Bronchial epithelial cell (primary cell): ENCODE measurements around the gene BABAM2. TPM values are rescaled to one million over a fixed set of nuclear protein-coding genes. Genes with fewer than 3 reads are reported as not detected.

Experiments
- DNase-seq: peaks from one replicate; pipeline ENCODE4 v3.0.0-alpha.2; 2010; ENCODE audit warnings: low read depth
- FAIRE-seq: peaks from 2 replicates; lab custom pipeline; 2011; peaks lifted over from hg19 to GRCh38; lab: Jason Lieb, UNC
- H3K27me3 ChIP-seq: 2 replicates; pipeline ENCODE4 v1.5.1; 2011; ENCODE audit warnings: low read length; ENCODE audit not compliant: control insufficient read depth, insufficient read depth
- H3K36me3 ChIP-seq: 2 replicates; pipeline ENCODE4 v1.5.1; 2011; ENCODE audit warnings: low read length; ENCODE audit not compliant: control insufficient read depth, insufficient read depth
- H3K4me3 ChIP-seq: 2 replicates; pipeline ENCODE4 v1.5.1; 2011; ENCODE audit warnings: mild to moderate bottlenecking, low read depth, low read length, control low read depth
- total RNA-seq: library from RNA; depleted of rRNA; stranded (reverse); fragments of >200 nt; gene quantifications from 2 replicates; pipeline ENCODE4 v1.2.1, GENCODE V29; 2014
- TF ChIP-seq, protein P1 (sequence below): IDR thresholded peaks from 2 replicates; pipeline ENCODE4 v1.5.1; 2011; ENCODE audit warnings: mild to moderate bottlenecking, moderate library complexity, low read length, control low read depth, inconsistent platforms; ENCODE audit not compliant: insufficient read depth, severe bottlenecking

Gene BABAM2
- total RNA-seq, 1 donor from 2014 or later: 8.4 TPM

- TF ChIP-seq, protein P1, sequence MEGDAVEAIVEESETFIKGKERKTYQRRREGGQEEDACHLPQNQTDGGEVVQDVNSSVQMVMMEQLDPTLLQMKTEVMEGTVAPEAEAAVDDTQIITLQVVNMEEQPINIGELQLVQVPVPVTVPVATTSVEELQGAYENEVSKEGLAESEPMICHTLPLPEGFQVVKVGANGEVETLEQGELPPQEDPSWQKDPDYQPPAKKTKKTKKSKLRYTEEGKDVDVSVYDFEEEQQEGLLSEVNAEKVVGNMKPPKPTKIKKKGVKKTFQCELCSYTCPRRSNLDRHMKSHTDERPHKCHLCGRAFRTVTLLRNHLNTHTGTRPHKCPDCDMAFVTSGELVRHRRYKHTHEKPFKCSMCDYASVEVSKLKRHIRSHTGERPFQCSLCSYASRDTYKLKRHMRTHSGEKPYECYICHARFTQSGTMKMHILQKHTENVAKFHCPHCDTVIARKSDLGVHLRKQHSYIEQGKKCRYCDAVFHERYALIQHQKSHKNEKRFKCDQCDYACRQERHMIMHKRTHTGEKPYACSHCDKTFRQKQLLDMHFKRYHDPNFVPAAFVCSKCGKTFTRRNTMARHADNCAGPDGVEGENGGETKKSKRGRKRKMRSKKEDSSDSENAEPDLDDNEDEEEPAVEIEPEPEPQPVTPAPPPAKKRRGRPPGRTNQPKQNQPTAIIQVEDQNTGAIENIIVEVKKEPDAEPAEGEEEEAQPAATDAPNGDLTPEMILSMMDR: no peak
- FAIRE-seq (no peak), DNase-seq (no peak)
- Histone ChIP-seq H3K36me3 (no peaks in the 10 kb centered on the region), H3K27me3 (no peaks in the 10 kb centered on the region), H3K4me3 (no peak overlapping the region)
Observed at GRCh38 chr2:28321426-28321825, 430.9 kb downstream of the BABAM2 start.

- Histone ChIP-seq H3K27me3 (no peaks in the 10 kb centered on the region), H3K4me3 (no peak overlapping the region), H3K36me3 (no peaks in the 10 kb centered on the region)
- TF ChIP-seq, protein P1: no peak
- DNase-seq (no peak), FAIRE-seq (no peak)
Observed at GRCh38 chr2:28322051-28322450, 431.5 kb downstream of the BABAM2 start.

GRCh38 chr2:28322456-28322855 lies 431.9 kb downstream of the BABAM2 start:
- DNase-seq (no peak), FAIRE-seq (no peak)
- Histone ChIP-seq H3K27me3 (no peaks in the 10 kb centered on the region), H3K36me3 (no peaks in the 10 kb centered on the region), H3K4me3 (no peak overlapping the region)
- TF ChIP-seq, protein P1: no peak

DNA sequence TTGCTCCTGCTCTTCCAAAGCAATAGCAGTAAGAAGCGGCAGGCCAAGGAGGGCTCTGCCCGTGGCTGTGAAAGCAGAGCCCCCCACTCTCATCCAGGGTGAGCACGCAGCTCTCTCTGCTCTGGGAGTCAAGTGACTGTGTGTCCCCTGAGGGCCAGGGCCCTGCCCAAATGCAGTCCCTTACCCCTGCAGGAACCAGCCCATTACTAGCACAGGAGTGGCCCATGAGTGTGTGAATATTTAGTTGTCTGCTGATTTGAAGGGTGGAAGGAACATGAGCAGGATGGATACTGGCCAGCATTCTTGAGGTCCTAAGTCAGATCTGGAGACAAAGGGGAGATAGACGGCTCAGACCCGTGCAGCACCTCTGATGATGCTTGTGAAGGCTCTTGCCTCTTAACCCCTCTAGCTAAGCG lies 432.5 kb downstream of the BABAM2 start:
- TF ChIP-seq, protein P1: no peak
- no peak for FAIRE-seq
- no peak for DNase-seq
- Histone ChIP-seq H3K36me3 (no peaks in the 10 kb centered on the region), H3K4me3 (no peak overlapping the region), H3K27me3 (no peaks in the 10 kb centered on the region)

- FAIRE-seq (no peak), DNase-seq (no peak)
- TF ChIP-seq, protein P1: no peak
- Histone ChIP-seq H3K4me3 (no peak overlapping the region), H3K36me3 (no peaks in the 10 kb centered on the region), H3K27me3 (no peaks in the 10 kb centered on the region)
Observed at GRCh38 chr2:28325173-28325566, 434.6 kb downstream of the BABAM2 start.
